Transverse colon (tissue), 4 donors: ENCODE results near the gene LAMA3. TPM values are rescaled to one million over a fixed set of nuclear protein-coding genes. Genes with fewer than 3 reads are reported as not detected.

Source experiments
- DNase-seq: peaks from one replicate; pipeline ENCODE4 v3.0.0-alpha.2; 2019
- H3K27ac ChIP-seq, 4 donors: fragments of 200-600 bp; sonication (generic); 2 replicates each; pipeline ENCODE4 v1.5.1; 2016 to 2018; ENCODE audit warnings: inconsistent platforms in 4 of 4
- H3K27me3 ChIP-seq: fragments of 200-600 bp; sonication (generic); 2 replicates; pipeline ENCODE4 v1.5.1; 2017; ENCODE audit warnings: inconsistent platforms
- H3K36me3 ChIP-seq, 4 donors: fragments of 200-600 bp; sonication (generic); 2 replicates each; pipeline ENCODE4 v1.5.1; 2017 to 2019; ENCODE audit warnings: inconsistent platforms in 4 of 4
- H3K4me1 ChIP-seq, 4 donors: fragments of 200-600 bp; sonication (generic); 2 replicates each; pipeline ENCODE4 v1.5.1; 2017 to 2020; ENCODE audit warnings: inconsistent platforms in 4 of 4
- H3K4me3 ChIP-seq, 4 donors: fragments of 200-600 bp; sonication (generic); 1 replicate in 1 of 4; 2 replicates in 3 of 4; pipeline versions ENCODE4 v1.5.1 to v1.6.1; 2017 to 2019; ENCODE audit warnings: inconsistent platforms in 4 of 4
- H3K9me3 ChIP-seq, 2 donors: fragments of 200-600 bp; sonication (generic); 2 replicates each; pipeline ENCODE4 v1.5.1; 2017 to 2019; ENCODE audit warnings: inconsistent platforms in 2 of 2
- CTCF ChIP-seq, 5 experiments: fragments of 200-600 bp in 3 of 5; fragments of 450-650 bp in 2 of 5; sonication (generic) in 3 of 5; IDR thresholded peaks; 1 replicate in 2 of 5; 2 replicates in 3 of 5; pipeline ENCODE4 v1.5.1; 2016 to 2017; ENCODE audit warnings: antibody characterized with exemption in 5 of 5, inconsistent platforms in 3 of 5, mild to moderate bottlenecking in 2 of 5, moderate library complexity in 1 of 5
- EP300 ChIP-seq: sonication (generic); formaldehyde crosslinking; IDR thresholded peaks from one replicate; pipeline ENCODE4 v1.6.1; 2017; ENCODE audit warnings: antibody characterized with exemption, low read depth
- POLR2A ChIP-seq: fragments of 450-650 bp; IDR thresholded peaks from one replicate; pipeline ENCODE4 v1.6.1; 2016; ENCODE audit warnings: antibody characterized with exemption, mild to moderate bottlenecking, moderate library complexity
- POLR2AphosphoS5 ChIP-seq, 3 donors: sonication (generic); formaldehyde crosslinking; IDR thresholded peaks; one replicate each; pipeline ENCODE4 v1.6.1; 2016; ENCODE audit warnings: antibody characterized with exemption in 3 of 3
- WGBS, 2 donors: methylation state at CpG; one replicate each; pipeline ENCODE4 v1.1.5; 2018; ENCODE audit warnings: low coverage in 1 of 2; 5-methylcytosine and 5-hydroxymethylcytosine counted together
- in situ Hi-C, 4 donors: fragments of 200-750 bp; cut with MboI; loops; one replicate each; pipeline versions ENCODE4 v1.15.0 to v1.15.1; 2017; ENCODE audit warnings: low sequenced_read_pairs in 3 of 4, low pct_ligation_motif_present in 1 of 4, low pct_unique_long_range_greater_than_20kb in 1 of 4
- intact Hi-C: fragments of 100-400 bp; cut with DNase I; formaldehyde crosslinking; loops from one replicate; pipeline ENCODE4 v1.15.1; 2023; ENCODE audit warnings: low total_unique reads
- total RNA-seq, 4 donors: library from RNA; depleted of rRNA; stranded (reverse); fragments of >200 nt; gene quantifications; one replicate each; pipeline ENCODE4 v1.1.0, GENCODE V29; 2016

The LAMA3 gene
- total RNA-seq, 4 donors from 2014 or later = 17.5 to 71.8 (median 47.4) TPM

GRCh38 chr18:23671564-23671963 lies 17.7 kb upstream of the LAMA3 start:
- no peak overlapping the region for H3K27ac ChIP-seq
- no peak for DNase-seq
- no peaks in the 10 kb centered on the region for H3K9me3 ChIP-seq
- H3K4me3 ChIP-seq = no peak overlapping the region
- intact Hi-C loops (no loop called here), in situ Hi-C loops (no loop called here)
- TF ChIP-seq CTCF (IDR thresholded peaks at IDR 0.05) (no peak), POLR2AphosphoS5 (IDR thresholded peaks at IDR 0.05) (no peak), POLR2A (no peak), EP300 (no peak)
- H3K27me3 ChIP-seq = peaks cover 3% of the 10 kb centered on the region
- 88% methylated on average over 1 of the region's 1 CpG; no CpG with 5 or more reads in 1 of the 2 donors for WGBS, 2 donors
- H3K4me1 ChIP-seq = peaks cover 0 to 8% (median 3%) of the 10 kb centered on the region in 4 donors
- H3K36me3 ChIP-seq = no peaks in the 10 kb centered on the region

- TF ChIP-seq CTCF (IDR thresholded peaks at IDR 0.05) (no peak), EP300 (no peak), POLR2A (no peak), POLR2AphosphoS5 (IDR thresholded peaks at IDR 0.05) (no peak)
- H3K4me3 ChIP-seq = no peak overlapping the region
- DNase-seq = no peak
- H3K9me3 ChIP-seq = no peaks in the 10 kb centered on the region
- no peaks in the 10 kb centered on the region for H3K36me3 ChIP-seq
- WGBS, 2 donors = 50 to 62% methylated on average over 1 of the region's 1 CpG
- peaks cover 3% of the 10 kb centered on the region for H3K27me3 ChIP-seq
- H3K4me1 ChIP-seq = peaks cover 0 to 1% (median under 1%) of the 10 kb centered on the region in 4 donors
- no peak overlapping the region for H3K27ac ChIP-seq
- in situ Hi-C loops = no loop called here
- intact Hi-C loops = no loop called here
These were observed 15.5 kb upstream of the LAMA3 start for GRCh38 chr18:23673725-23674124.

DNA sequence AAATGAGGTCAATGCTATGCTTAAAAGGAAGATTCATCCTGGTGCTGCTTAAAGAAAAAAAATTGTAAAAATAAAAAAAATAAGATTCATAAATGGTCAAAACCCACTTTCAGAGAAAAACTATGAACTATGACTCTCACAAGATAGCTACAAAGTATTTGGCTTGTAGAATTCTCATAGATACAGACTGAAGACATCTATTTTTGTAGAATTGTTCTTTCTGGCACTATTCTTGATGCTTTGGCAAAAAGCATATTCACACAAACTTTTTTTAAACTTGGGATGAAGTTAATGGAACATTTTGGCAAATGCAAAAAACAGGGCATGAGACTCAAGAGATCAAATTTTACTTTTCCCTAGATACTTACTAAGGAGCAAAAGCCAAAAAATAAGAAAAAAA lies 14.0 kb upstream of the LAMA3 start:
- DNase-seq = no peak
- intact Hi-C loops = no loop called here

DNA sequence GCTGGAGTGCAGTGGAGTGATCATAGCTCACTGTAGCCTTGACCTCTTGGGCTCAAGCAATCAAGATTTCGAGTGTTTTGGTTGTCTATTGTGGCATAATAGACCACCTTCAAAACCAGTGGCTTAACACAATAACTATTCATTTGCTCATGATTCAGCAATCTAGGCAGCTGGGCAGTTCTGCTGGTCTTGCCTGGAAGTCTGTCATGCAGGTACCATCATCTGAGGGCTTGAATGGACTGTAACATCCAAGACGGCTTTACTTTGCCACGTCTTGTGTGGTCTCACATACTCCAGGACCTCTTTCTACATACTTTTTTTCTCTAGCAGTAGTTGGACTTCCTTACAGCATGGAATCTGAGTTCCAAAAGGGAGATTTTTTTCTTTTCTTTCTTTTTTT lies 13.4 kb upstream of the LAMA3 start:
- Histone ChIP-seq H3K36me3 (no peaks in the 10 kb centered on the region), H3K4me3 (no peak overlapping the region), H3K27me3 (peaks cover 15% of the 10 kb centered on the region), H3K9me3 (no peaks in the 10 kb centered on the region), H3K4me1 (no peaks in the 10 kb centered on the region), H3K27ac (no peak overlapping the region)
- intact Hi-C loops = no loop called here
- 68 to 89% methylated on average over 3 of the region's 3 CpGs for WGBS, 2 donors
- in situ Hi-C loops = loop anchor here in 1 of 4 donors (25.0 kb wide), 1 partner anchor 111 kb away; no protein-coding TSS in a partner anchor
- no peak for DNase-seq
- TF ChIP-seq POLR2AphosphoS5 (IDR thresholded peaks at IDR 0.05) (no peak), CTCF (IDR thresholded peaks at IDR 0.05) (no peak), POLR2A (no peak), EP300 (no peak)

More for the DNA sequence above, 14.0 kb upstream of the LAMA3 start:
- H3K4me1 ChIP-seq = no peaks in the 10 kb centered on the region
- TF ChIP-seq EP300 (no peak), POLR2AphosphoS5 (IDR thresholded peaks at IDR 0.05) (no peak), CTCF (IDR thresholded peaks at IDR 0.05) (no peak), POLR2A (no peak)
- H3K9me3 ChIP-seq = no peaks in the 10 kb centered on the region
- in situ Hi-C loops = loop anchor here in 1 of 4 donors (25.0 kb wide), 1 partner anchor 112 kb away; no protein-coding TSS in a partner anchor
- no peak overlapping the region for H3K4me3 ChIP-seq
- no peak overlapping the region for H3K27ac ChIP-seq
- no peaks in the 10 kb centered on the region for H3K36me3 ChIP-seq
- peaks cover 12% of the 10 kb centered on the region for H3K27me3 ChIP-seq
